Ishikawa (cell line): Measurements from ENCODE around the gene RNU7-1.
A peak's percentile ranks its signal among the peaks of the same experiment; 100 is the strongest.

Source experiments
- CEBPB ChIP-seq: IDR thresholded peaks from 2 replicates; pipeline ENCODE4 v1.6.1; 2012
- CREB1 ChIP-seq: IDR thresholded peaks from 2 replicates; pipeline ENCODE4 v1.6.1; 2012; ENCODE audit warnings: low read depth
- EGR1 ChIP-seq: IDR thresholded peaks from 2 replicates; pipeline ENCODE4 v1.6.1; 2012
- EP300 ChIP-seq: IDR thresholded peaks from 2 replicates; pipeline ENCODE4 v1.6.1; 2012; ENCODE audit warnings: borderline replicate concordance
- FOXM1 ChIP-seq: IDR thresholded peaks from 2 replicates; pipeline ENCODE4 v1.6.1; 2012; ENCODE audit warnings: low read depth, borderline replicate concordance
- NFIC ChIP-seq: IDR thresholded peaks from 2 replicates; pipeline ENCODE4 v1.6.1; 2012
- RAD21 ChIP-seq: IDR thresholded peaks from 2 replicates; pipeline ENCODE4 v1.6.1; 2012; ENCODE audit warnings: low read depth
- TAF1 ChIP-seq: IDR thresholded peaks from 2 replicates; pipeline ENCODE4 v1.6.1; 2012; ENCODE audit warnings: low read depth, mild to moderate bottlenecking
- TCF12 ChIP-seq: IDR thresholded peaks from 2 replicates; pipeline ENCODE4 v1.6.1; 2012; ENCODE audit warnings: low read depth
- TEAD4 ChIP-seq: IDR thresholded peaks from 2 replicates; pipeline ENCODE4 v1.6.1; 2012
- YY1 ChIP-seq: IDR thresholded peaks from 2 replicates; pipeline ENCODE4 v1.6.1; 2012; ENCODE audit warnings: low read depth
- ZBTB7A ChIP-seq: IDR thresholded peaks from 2 replicates; pipeline ENCODE4 v1.6.1; 2012; ENCODE audit warnings: low read depth
- TF ChIP-seq, protein P1 (sequence below): IDR thresholded peaks from 2 replicates; pipeline ENCODE4 v1.6.1; 2012
- TF ChIP-seq, protein P2 (sequence below): IDR thresholded peaks from 2 replicates; pipeline ENCODE4 v1.6.1; 2012
- TF ChIP-seq, protein P3 (sequence below): IDR thresholded peaks from 2 replicates; pipeline ENCODE4 v1.6.1; 2012; ENCODE audit warnings: low read depth, mild to moderate bottlenecking

RNU7-1 gene

DNA sequence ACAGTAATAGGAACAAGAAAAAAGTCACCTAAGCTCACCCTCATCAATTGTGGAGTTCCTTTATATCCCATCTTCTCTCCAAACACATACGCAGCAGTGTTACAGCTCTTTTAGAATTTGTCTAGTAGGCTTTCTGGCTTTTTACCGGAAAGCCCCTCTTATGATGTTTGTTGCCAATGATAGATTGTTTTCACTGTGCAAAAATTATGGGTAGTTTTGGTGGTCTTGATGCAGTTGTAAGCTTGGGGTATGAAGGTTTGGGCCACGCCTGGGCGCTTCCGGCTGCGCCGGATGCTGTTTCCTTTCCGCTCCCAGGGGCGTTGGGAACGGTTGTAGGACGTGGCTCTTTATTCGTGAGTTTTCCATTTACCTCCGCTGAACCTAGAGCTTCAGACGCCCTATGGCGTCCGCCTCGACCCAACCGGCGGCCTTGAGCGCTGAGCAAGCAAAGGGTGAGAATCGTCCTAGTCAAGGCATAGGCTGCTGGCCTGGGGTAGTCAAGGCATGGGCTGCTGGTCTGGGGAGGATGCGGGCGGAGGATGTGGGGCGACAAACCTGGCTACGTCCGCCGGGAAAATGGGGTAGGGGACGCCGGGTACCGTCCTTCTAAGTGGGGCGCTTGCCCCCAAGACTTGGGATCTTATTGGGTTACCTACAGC lies at the start of gene RNU7-1, which contains the start of gene C12orf57:
RNU7-1 (plus strand) TSS at position 95 of the 659 bp plus-strand sequence.
C12orf57 (plus strand) TSS at position 301 of the 659 bp plus-strand sequence; CDS start at position 401, 100 bp downstream.
- TF ChIP-seq EGR1 = no peak
- TF ChIP-seq, protein P1, sequence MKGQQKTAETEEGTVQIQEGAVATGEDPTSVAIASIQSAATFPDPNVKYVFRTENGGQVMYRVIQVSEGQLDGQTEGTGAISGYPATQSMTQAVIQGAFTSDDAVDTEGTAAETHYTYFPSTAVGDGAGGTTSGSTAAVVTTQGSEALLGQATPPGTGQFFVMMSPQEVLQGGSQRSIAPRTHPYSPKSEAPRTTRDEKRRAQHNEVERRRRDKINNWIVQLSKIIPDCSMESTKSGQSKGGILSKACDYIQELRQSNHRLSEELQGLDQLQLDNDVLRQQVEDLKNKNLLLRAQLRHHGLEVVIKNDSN = no peak
- TF ChIP-seq, protein P2, sequence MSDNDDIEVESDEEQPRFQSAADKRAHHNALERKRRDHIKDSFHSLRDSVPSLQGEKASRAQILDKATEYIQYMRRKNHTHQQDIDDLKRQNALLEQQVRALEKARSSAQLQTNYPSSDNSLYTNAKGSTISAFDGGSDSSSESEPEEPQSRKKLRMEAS = no peak; the same call in 1 of the 2 replicates
- TF ChIP-seq NFIC = no peak; the same call in none of the 2 replicates
- peak; percentile 84 for TF ChIP-seq TCF12
- no peak; the same call in 1 of the 2 replicates for TF ChIP-seq TAF1
- TF ChIP-seq EP300 = no peak; the same call in 1 of the 2 replicates
- no peak for TF ChIP-seq CREB1
- peak; percentile 85 for TF ChIP-seq YY1
- peak; percentile 42; the same call in 1 of the 2 replicates for TF ChIP-seq FOXM1
- peak; percentile 95 for TF ChIP-seq ZBTB7A
- no peak for TF ChIP-seq RAD21
- TF ChIP-seq CEBPB = no peak; the same call in 1 of the 2 replicates
- peak; percentile 62; the same call in 1 of the 2 replicates for TF ChIP-seq TEAD4
- TF ChIP-seq, protein P3, sequence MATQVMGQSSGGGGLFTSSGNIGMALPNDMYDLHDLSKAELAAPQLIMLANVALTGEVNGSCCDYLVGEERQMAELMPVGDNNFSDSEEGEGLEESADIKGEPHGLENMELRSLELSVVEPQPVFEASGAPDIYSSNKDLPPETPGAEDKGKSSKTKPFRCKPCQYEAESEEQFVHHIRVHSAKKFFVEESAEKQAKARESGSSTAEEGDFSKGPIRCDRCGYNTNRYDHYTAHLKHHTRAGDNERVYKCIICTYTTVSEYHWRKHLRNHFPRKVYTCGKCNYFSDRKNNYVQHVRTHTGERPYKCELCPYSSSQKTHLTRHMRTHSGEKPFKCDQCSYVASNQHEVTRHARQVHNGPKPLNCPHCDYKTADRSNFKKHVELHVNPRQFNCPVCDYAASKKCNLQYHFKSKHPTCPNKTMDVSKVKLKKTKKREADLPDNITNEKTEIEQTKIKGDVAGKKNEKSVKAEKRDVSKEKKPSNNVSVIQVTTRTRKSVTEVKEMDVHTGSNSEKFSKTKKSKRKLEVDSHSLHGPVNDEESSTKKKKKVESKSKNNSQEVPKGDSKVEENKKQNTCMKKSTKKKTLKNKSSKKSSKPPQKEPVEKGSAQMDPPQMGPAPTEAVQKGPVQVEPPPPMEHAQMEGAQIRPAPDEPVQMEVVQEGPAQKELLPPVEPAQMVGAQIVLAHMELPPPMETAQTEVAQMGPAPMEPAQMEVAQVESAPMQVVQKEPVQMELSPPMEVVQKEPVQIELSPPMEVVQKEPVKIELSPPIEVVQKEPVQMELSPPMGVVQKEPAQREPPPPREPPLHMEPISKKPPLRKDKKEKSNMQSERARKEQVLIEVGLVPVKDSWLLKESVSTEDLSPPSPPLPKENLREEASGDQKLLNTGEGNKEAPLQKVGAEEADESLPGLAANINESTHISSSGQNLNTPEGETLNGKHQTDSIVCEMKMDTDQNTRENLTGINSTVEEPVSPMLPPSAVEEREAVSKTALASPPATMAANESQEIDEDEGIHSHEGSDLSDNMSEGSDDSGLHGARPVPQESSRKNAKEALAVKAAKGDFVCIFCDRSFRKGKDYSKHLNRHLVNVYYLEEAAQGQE = no peak

DNA sequence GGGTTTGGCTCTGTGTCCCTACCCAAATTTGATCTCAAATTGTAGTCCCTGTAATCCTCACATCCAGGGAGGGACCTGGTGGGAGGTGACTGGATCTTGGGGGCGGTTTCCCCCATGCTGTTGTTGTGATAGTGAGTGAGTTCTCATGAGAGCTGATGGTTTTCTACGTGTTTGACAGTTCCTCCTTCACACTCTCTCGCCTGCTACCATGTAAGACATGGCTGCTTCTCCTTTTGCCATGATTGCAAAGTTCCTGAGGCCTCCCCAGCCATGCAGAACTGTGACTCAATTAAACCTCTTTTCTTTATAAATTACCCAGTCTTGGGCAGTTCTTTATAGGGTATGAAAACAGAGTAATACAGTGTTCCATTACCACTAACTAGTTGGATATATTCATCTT lies 49.3 kb upstream of the RNU7-1 start:
- no peak for TF ChIP-seq NFIC
- TF ChIP-seq CREB1 = no peak
- TF ChIP-seq TCF12 = no peak
- no peak for TF ChIP-seq YY1
- TF ChIP-seq, protein P2 = no peak
- no peak for TF ChIP-seq FOXM1
- TF ChIP-seq TAF1 = no peak
- TF ChIP-seq CEBPB = no peak
- no peak for TF ChIP-seq EP300
- TF ChIP-seq, protein P3 = no peak
- TF ChIP-seq RAD21 = no peak
- no peak for TF ChIP-seq TEAD4
- TF ChIP-seq, protein P1 = no peak
- TF ChIP-seq ZBTB7A = no peak
- TF ChIP-seq EGR1 = no peak

DNA sequence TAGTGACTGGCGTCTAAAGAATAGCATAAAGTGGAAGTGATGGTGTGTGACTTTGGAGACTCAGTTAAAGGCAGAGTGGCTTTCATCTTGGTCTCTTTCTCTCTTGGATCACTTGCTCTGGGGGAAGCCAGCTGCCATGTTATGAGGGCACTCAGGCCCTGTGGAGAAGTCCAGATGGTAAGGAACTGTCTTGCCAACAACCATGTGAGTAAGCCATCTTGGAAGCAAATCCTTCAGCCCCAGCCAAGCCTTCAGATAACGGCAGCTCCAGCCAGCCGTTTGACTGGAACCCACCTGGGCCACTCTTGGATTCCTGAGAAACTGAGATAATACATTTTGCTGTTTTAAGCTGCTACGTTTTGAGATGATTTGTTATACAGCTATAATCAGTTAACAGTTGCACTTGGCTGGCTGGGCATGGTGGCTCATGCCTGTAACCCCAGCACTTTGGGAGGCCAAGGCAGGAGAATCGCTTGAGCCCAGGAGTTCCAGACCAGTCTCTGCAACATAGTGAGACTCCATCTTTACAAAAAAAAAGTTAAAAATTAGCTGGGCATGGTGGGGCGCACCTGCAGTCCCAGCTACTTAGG lies 46.7 kb upstream of the RNU7-1 start:
- TF ChIP-seq, protein P1 = no peak
- no peak for TF ChIP-seq CEBPB
- TF ChIP-seq, protein P2 = no peak
- no peak for TF ChIP-seq FOXM1
- TF ChIP-seq YY1 = no peak
- TF ChIP-seq EGR1 = no peak
- TF ChIP-seq TEAD4 = no peak
- TF ChIP-seq TAF1 = no peak
- no peak for TF ChIP-seq ZBTB7A
- TF ChIP-seq NFIC = no peak
- TF ChIP-seq, protein P3 = no peak
- no peak for TF ChIP-seq CREB1
